K562 (cell line): ENCODE data around the gene INSYN2B. TPM values are rescaled to one million over a fixed set of nuclear protein-coding genes. Genes with fewer than 3 reads are reported as not detected.

Experiments
- ATAC-seq: fragments of 200-7000 bp; cut with Tn5 transposase; 3 replicates; pipeline ENCODE4 v1.9.1; 2020; ENCODE audit warnings: moderate library complexity
- BruUV-seq: library from RNA; stranded (reverse); fragments of 400-500 nt; replicated peaks from 2 replicates; lab custom pipeline; 2021; lab: Mats Ljungman, UMichigan
- CTCF ChIA-PET: fragments of 300-600 bp; formaldehyde crosslinking; extraction: SDS; loops from one replicate; lab custom pipeline; 2021; ENCODE audit warnings: low intra/inter-chr PET ratio; lab: Yijun Ruan, JAX
- POLR2A ChIA-PET: fragments of 300-600, 350-650 bp; sonication (Branson Sonifier 250); formaldehyde crosslinking; extraction: SDS; loops from one replicate; lab custom pipeline; 2021; ENCODE audit warnings: antibody characterized with exemption, inconsistent platforms; lab: Yijun Ruan, JAX
- DNase-seq, 4 experiments: peaks; one replicate each; pipeline versions ENCODE4 v3.0.0 to v3.0.0-alpha.2; 2011 to 2018; ENCODE audit warnings: low spot score in 3 of 4, mixed read lengths in 3 of 4; ENCODE audit errors: extremely low read depth in 1 of 4
- FAIRE-seq: peaks from 2 replicates; lab custom pipeline; 2011; peaks lifted over from hg19 to GRCh38; lab: Jason Lieb, UNC
- H2AFZ ChIP-seq: 2 replicates; pipeline ENCODE4 v1.6.0; 2011; ENCODE audit warnings: low read depth, low read length, control low read depth, inconsistent platforms
- H3K27ac ChIP-seq: fragments of 200-600 bp; 3 replicates; pipeline ENCODE4 v1.8.0; 2011; ENCODE audit warnings: low read depth, mild to moderate bottlenecking, control low read depth, inconsistent platforms, low read length, moderate library complexity, mixed read lengths; ENCODE audit errors: extremely low read depth
- H3K27me3 ChIP-seq, 2 experiments: fragments of 300-600 bp in 1 of 2; 2 replicates in 1 of 2; 3 replicates in 1 of 2; pipeline versions ENCODE4 v1.6.0 to v1.8.0; 2011; ENCODE audit warnings: inconsistent platforms in 2 of 2, low read length in 2 of 2, mild to moderate bottlenecking in 1 of 2, mixed read lengths in 1 of 2, moderate library complexity in 1 of 2; ENCODE audit not compliant: control insufficient read depth in 2 of 2, insufficient read depth in 2 of 2
- H3K36me3 ChIP-seq: fragments of 300-600 bp; 3 replicates; pipeline ENCODE4 v1.8.0; 2011; ENCODE audit warnings: mild to moderate bottlenecking, low read length, inconsistent platforms; ENCODE audit not compliant: control insufficient read depth, insufficient read depth
- H3K4me1 ChIP-seq, 2 experiments: fragments of 200-600 bp in 1 of 2; replicated peaks in 1 of 2; 2 replicates in 1 of 2; 3 replicates in 1 of 2; pipeline versions ENCODE4 v1.5.1 to v1.8.0; 2011; ENCODE audit warnings: inconsistent platforms in 2 of 2, low read length in 2 of 2, mild to moderate bottlenecking in 1 of 2, mixed read lengths in 1 of 2, moderate library complexity in 1 of 2; ENCODE audit not compliant: control insufficient read depth in 2 of 2, insufficient read depth in 2 of 2
- H3K4me2 ChIP-seq: 2 replicates; pipeline ENCODE4 v1.6.1; 2011; ENCODE audit warnings: low read length, control low read depth, inconsistent platforms, mixed read lengths; ENCODE audit not compliant: insufficient read depth
- H3K4me3 ChIP-seq: fragments of 200-600 bp; sonication (generic), shearing (Covaris generic); 2 replicates; pipeline ENCODE4 v1.5.1; 2016; ENCODE audit warnings: control low read depth, inconsistent platforms
- H3K79me2 ChIP-seq: fragments of 200-600 bp; 3 replicates; pipeline ENCODE4 v1.8.0; 2011; ENCODE audit warnings: low read length, inconsistent platforms; ENCODE audit not compliant: control insufficient read depth, insufficient read depth
- H3K9ac ChIP-seq, 2 experiments: 2 replicates each; pipeline versions ENCODE4 v1.6.0 to v1.6.1; 2011; ENCODE audit warnings: low read depth in 2 of 2, low read length in 2 of 2, control low read depth in 1 of 2, inconsistent platforms in 1 of 2, mild to moderate bottlenecking in 1 of 2, mixed read lengths in 1 of 2; ENCODE audit not compliant: insufficient read depth in 1 of 2
- H3K9me1 ChIP-seq: one replicate; pipeline ENCODE4 v1.6.0; 2011; ENCODE audit warnings: inconsistent platforms, mild to moderate bottlenecking, low read length, moderate library complexity; ENCODE audit not compliant: control insufficient read depth, insufficient read depth
- H3K9me3 ChIP-seq: replicated peaks from 2 replicates; pipeline ENCODE4 v1.5.1; 2011; ENCODE audit warnings: low read depth, low read length, inconsistent platforms; ENCODE audit not compliant: control insufficient read depth, insufficient read depth
- H4K20me1 ChIP-seq: replicated peaks from 2 replicates; pipeline ENCODE4 v1.6.1; 2011; ENCODE audit warnings: low read length, inconsistent platforms, mixed read lengths; ENCODE audit not compliant: control insufficient read depth, insufficient read depth
- ATF7 ChIP-seq: fragments of 450-650 bp; IDR thresholded peaks from 2 replicates; pipeline ENCODE4 v1.7.1; 2014; ENCODE audit warnings: mild to moderate bottlenecking, moderate library complexity
- HMG20B ChIP-seq: fragments of 250-450 bp; sonication (Bioruptor Pico); IDR thresholded peaks from 2 replicates; pipeline ENCODE4 v1.5.0; 2021; ENCODE audit warnings: mild to moderate bottlenecking
- MCM2 ChIP-seq: fragments of 450-650 bp; IDR thresholded peaks from 2 replicates; pipeline ENCODE4 v1.6.1; 2017; ENCODE audit warnings: low read depth, mild to moderate bottlenecking
- MXI1 ChIP-seq: IDR thresholded peaks from 2 replicates; pipeline ENCODE4 v1.6.1; 2011; ENCODE audit warnings: low read depth, mild to moderate bottlenecking, improper control_type of control experiment, low read length
- NR1H2 ChIP-seq: sonication (generic); formaldehyde crosslinking; IDR thresholded peaks from 2 replicates; pipeline ENCODE4 v1.4.0; 2020; ENCODE audit warnings: mild to moderate bottlenecking, missing genetic modification reagents
- POLR2H ChIP-seq: IDR thresholded peaks from 2 replicates; pipeline ENCODE4 v1.6.1; 2016; ENCODE audit warnings: missing genetic modification characterization, low read depth, mild to moderate bottlenecking, control low read depth, missing compliant biosample characterization, moderate library complexity
- SAP30 ChIP-seq: fragments of 200-600 bp; sonication (generic); IDR thresholded peaks from 2 replicates; pipeline ENCODE4 v1.6.1; 2012; ENCODE audit warnings: borderline replicate concordance, low read depth, mild to moderate bottlenecking, moderate library complexity, low read length, control low read depth, inconsistent platforms; ENCODE audit not compliant: insufficient read depth, poor library complexity, severe bottlenecking
- SP2 ChIP-seq: IDR thresholded peaks from 2 replicates; pipeline ENCODE4 v1.6.1; 2011; ENCODE audit warnings: mild to moderate bottlenecking, low read depth, low read length, moderate library complexity; ENCODE audit not compliant: poor library complexity, severe bottlenecking; ENCODE audit errors: extremely low read depth
- TBL1XR1 ChIP-seq, 2 experiments: IDR thresholded peaks; 2 replicates each; pipeline ENCODE4 v1.6.1; 2012; ENCODE audit warnings: improper control_type of control experiment in 2 of 2, low read length in 2 of 2, mild to moderate bottlenecking in 1 of 2
- TGIF2 ChIP-seq: sonication (generic); formaldehyde crosslinking; IDR thresholded peaks from 2 replicates; pipeline ENCODE4 v1.8.1; 2022; ENCODE audit warnings: mild to moderate bottlenecking, missing genetic modification reagents, moderate library complexity
- UBTF ChIP-seq, 2 experiments: IDR thresholded peaks; 2 replicates each; pipeline ENCODE4 v1.6.1; 2012; ENCODE audit warnings: improper control_type of control experiment in 2 of 2, low read depth in 2 of 2, low read length in 2 of 2, borderline replicate concordance in 1 of 2
- ZBTB12 ChIP-seq: fragments of 250-450 bp; sonication (Bioruptor Pico); IDR thresholded peaks from 2 replicates; pipeline ENCODE4 v1.4.0; 2020
- ZNF134 ChIP-seq: fragments of 250-450 bp; sonication (Bioruptor Pico); conservative IDR thresholded peaks from 2 replicates; pipeline ENCODE4 v1.4.0; 2020
- ZNF280B ChIP-seq: fragments of 250-450 bp; sonication (Bioruptor Pico); IDR thresholded peaks from 2 replicates; pipeline ENCODE4 v1.5.1; 2021; ENCODE audit warnings: mild to moderate bottlenecking
- ZNF395 ChIP-seq: fragments of 200-800 bp; sonication (Bioruptor generic); IDR thresholded peaks from 2 replicates; pipeline ENCODE4 v1.6.1; 2017; ENCODE audit warnings: missing genetic modification characterization, missing compliant biosample characterization
- WGBS: fragments of 100-300 bp; shearing (Covaris generic); methylation state at CpG from one replicate; pipeline ENCODE4 v1.1.6; 2016; ENCODE audit warnings: low coverage, mixed read lengths; ENCODE audit not compliant: insufficient coverage; ENCODE audit errors: missing lambda C conversion rate; 5-methylcytosine and 5-hydroxymethylcytosine counted together
- in situ Hi-C: fragments of 300-500 bp; cut with MboI; formaldehyde crosslinking; loops from 4 replicates; pipeline ENCODE4 v1.15.0; 2018; ENCODE audit warnings: inconsistent platforms, mixed read lengths
- intact Hi-C: fragments of 100-400 bp; cut with micrococcal nuclease; formaldehyde crosslinking; loops from 2 replicates; pipeline ENCODE4 v1.14.2; 2022
- polyA plus RNA-seq, 8 experiments: library from polyadenylated mRNA; depleted of rRNA in 4 of 8; stranded (reverse) in 5 of 8; unstranded in 3 of 8; fragments of >200 nt; fragmentation: Nextera tagmentation in 2 of 8; fragmentation: Illumina TruSeq in 1 of 8; extraction: Ambion mirVana in 2 of 8; extraction: Trizol in 1 of 8; gene quantifications; 2 replicates each; pipeline versions ENCODE4 v1.2.1 to v1.2.3, GENCODE V29; 2011 to 2014; ENCODE audit warnings: inconsistent platforms in 1 of 8, missing spikeins in 1 of 8
- total RNA-seq, 7 experiments: library from RNA; depleted of rRNA in 6 of 7; stranded (reverse); fragments of >200 nt in 6 of 7; fragmentation: Illumina TruSeq in 2 of 7; extraction: Trizol in 2 of 7; gene quantifications; 2 replicates each; pipeline versions ENCODE4 v1.2.1 to v1.2.3, GENCODE V29; 2011 to 2021; ENCODE audit warnings: low replicate concordance in 1 of 7

The INSYN2B gene
- total and polyA plus RNA-seq, 9 of the 15 experiments (the other 6 are each of a cell fraction or from before 2014, with no cell fraction given), result not detected

GRCh38 chr5:169939731-169940130, 40.6 kb downstream of the INSYN2B start (continued):
- TF ChIP-seq MCM2, result no peak
- no peak for TF ChIP-seq UBTF (IDR thresholded peaks at IDR 0.05; ENCODE audit: borderline replicate concordance in 1 of 2, low read depth in 2 of 2, low read length in 2 of 2)

- peaks cover 0 to 5% of the 10 kb centered on the region in 2 experiments; a peak in 2 of 5 replicates for H3K27me3 ChIP-seq
- no peaks in the 10 kb centered on the region for H3K36me3 ChIP-seq
- H3K4me1 ChIP-seq, result peaks cover 0 to 8% of the 10 kb centered on the region in 2 experiments; a peak in 3 of 5 replicates
- no peaks in the 10 kb centered on the region for H3K9me3 ChIP-seq
- in situ Hi-C loops (no loop called here), intact Hi-C loops (no loop called here)
- ChIA-PET CTCF (no interaction called here), POLR2A (interaction anchor here (1.2 kb wide), 1 partner anchor 9 kb away, joined by 3 read pairs; no protein-coding TSS in a partner anchor)
- H3K9me1 ChIP-seq, result no peaks in the 10 kb centered on the region
- DNase-seq, result no peak
- no TSS peak for BruUV-seq
- WGBS, result 27% methylated on average over 2 of the region's 2 CpGs
- H2AFZ ChIP-seq, result no peak overlapping the region
- H3K79me2 ChIP-seq, result no peaks in the 10 kb centered on the region
- H3K4me2 ChIP-seq, result no peak overlapping the region
- no peak for ATAC-seq
- no peaks in the 10 kb centered on the region for H4K20me1 ChIP-seq
- H3K9ac ChIP-seq, result no peak overlapping the region
- no peak overlapping the region for H3K4me3 ChIP-seq
- no peak for FAIRE-seq
- no peak overlapping the region for H3K27ac ChIP-seq
- TF ChIP-seq TBL1XR1 (IDR thresholded peaks at IDR 0.05; ENCODE audit: low read length in 2 of 2), result no peak
- no peak for TF ChIP-seq NR1H2 (CRISPR knock-in tag)
- TF ChIP-seq POLR2H (tag), result no peak
- no peak for TF ChIP-seq ATF7
- TF ChIP-seq ZBTB12, result no peak
- TF ChIP-seq SP2, result no peak
- TF ChIP-seq SAP30, result no peak
- TF ChIP-seq ZNF395, result no peak
- TF ChIP-seq HMG20B (CRISPR knock-in tag), result no peak
- TF ChIP-seq TGIF2 (CRISPR knock-in tag), result no peak
- TF ChIP-seq ZNF280B (CRISPR knock-in tag), result no peak
- TF ChIP-seq MXI1, result no peak
- TF ChIP-seq ZNF134 (CRISPR knock-in tag), result no peak
These were observed 41.9 kb downstream of the INSYN2B start for GRCh38 chr5:169938439-169938838.
